Measurements from ENCODE around the gene MACF1. TPM values are rescaled to one million over a fixed set of nuclear protein-coding genes. Genes with fewer than 3 reads are reported as not detected.

The MACF1 gene
- total and polyA plus RNA-seq, 7 donors, result 38.9 to 162 (median 71.4) TPM

GRCh38 chr1:39420493-39420892, 216.0 kb downstream of the MACF1 start:
- H3K4me1 ChIP-seq, result peaks cover 39% of the 10 kb centered on the region
- H3K9me3 ChIP-seq, result no peaks in the 10 kb centered on the region
- H3K27me3 ChIP-seq (ENCODE audit: insufficient read depth in 3 of 3, low read length in 2 of 3), result no peaks in the 10 kb centered on the region
- TF ChIP-seq, protein P1, sequence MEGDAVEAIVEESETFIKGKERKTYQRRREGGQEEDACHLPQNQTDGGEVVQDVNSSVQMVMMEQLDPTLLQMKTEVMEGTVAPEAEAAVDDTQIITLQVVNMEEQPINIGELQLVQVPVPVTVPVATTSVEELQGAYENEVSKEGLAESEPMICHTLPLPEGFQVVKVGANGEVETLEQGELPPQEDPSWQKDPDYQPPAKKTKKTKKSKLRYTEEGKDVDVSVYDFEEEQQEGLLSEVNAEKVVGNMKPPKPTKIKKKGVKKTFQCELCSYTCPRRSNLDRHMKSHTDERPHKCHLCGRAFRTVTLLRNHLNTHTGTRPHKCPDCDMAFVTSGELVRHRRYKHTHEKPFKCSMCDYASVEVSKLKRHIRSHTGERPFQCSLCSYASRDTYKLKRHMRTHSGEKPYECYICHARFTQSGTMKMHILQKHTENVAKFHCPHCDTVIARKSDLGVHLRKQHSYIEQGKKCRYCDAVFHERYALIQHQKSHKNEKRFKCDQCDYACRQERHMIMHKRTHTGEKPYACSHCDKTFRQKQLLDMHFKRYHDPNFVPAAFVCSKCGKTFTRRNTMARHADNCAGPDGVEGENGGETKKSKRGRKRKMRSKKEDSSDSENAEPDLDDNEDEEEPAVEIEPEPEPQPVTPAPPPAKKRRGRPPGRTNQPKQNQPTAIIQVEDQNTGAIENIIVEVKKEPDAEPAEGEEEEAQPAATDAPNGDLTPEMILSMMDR (IDR thresholded peaks at IDR 0.05), result no peak
- ATAC-seq, result no peak
- H3K4me3 ChIP-seq, result no peak overlapping the region
- peaks cover 6 to 35% of the 10 kb centered on the region in 2 donors for H3K36me3 ChIP-seq (ENCODE audit: insufficient read depth in 1 of 2, low read depth in 1 of 2)
- DNase-seq, result no peak
- intact Hi-C loops (cut with DNase I), result no loop called here
- no peak overlapping the region for H3K27ac ChIP-seq

- 88 to 92% (median 88%) methylated on average over 4 of the region's 4 CpGs for WGBS, 3 donors
- Histone ChIP-seq H3K36me3 (ENCODE audit: insufficient read depth in 1 of 2, low read depth in 1 of 2) (peaks cover 6 to 38% of the 10 kb centered on the region in 2 donors), H3K27ac (no peak overlapping the region), H3K4me1 (peaks cover 50% of the 10 kb centered on the region), H3K9me3 (no peaks in the 10 kb centered on the region), H3K27me3 (ENCODE audit: insufficient read depth in 3 of 3, low read length in 2 of 3) (no peaks in the 10 kb centered on the region), H3K4me3 (no peak overlapping the region)
- intact Hi-C loops (cut with DNase I), result no loop called here
- TF ChIP-seq, protein P1 (IDR thresholded peaks at IDR 0.05), result no peak
- DNase-seq (no peak), ATAC-seq (no peak)
Measured at GRCh38 chr1:39422614-39423013, 218.1 kb downstream of the MACF1 start.

- ATAC-seq, result no peak
- no peaks in the 10 kb centered on the region for H3K27me3 ChIP-seq (ENCODE audit: insufficient read depth in 3 of 3, low read length in 2 of 3)
- DNase-seq, result no peak
- WGBS, 3 donors, result 59 to 72% (median 61%) methylated on average over 3 of the region's 3 CpGs
- peaks cover 12 to 63% of the 10 kb centered on the region in 2 donors for H3K36me3 ChIP-seq (ENCODE audit: insufficient read depth in 1 of 2, low read depth in 1 of 2)
- intact Hi-C loops (cut with DNase I), result no loop called here
- H3K4me1 ChIP-seq, result peaks cover 45% of the 10 kb centered on the region
- TF ChIP-seq, protein P1 (IDR thresholded peaks at IDR 0.05), result no peak
- no peak overlapping the region for H3K4me3 ChIP-seq
- H3K27ac ChIP-seq, result peak overlapping the region; percentile 51
- H3K9me3 ChIP-seq, result no peaks in the 10 kb centered on the region
Measured at GRCh38 chr1:39425151-39425550, 220.7 kb downstream of the MACF1 start.

DNA sequence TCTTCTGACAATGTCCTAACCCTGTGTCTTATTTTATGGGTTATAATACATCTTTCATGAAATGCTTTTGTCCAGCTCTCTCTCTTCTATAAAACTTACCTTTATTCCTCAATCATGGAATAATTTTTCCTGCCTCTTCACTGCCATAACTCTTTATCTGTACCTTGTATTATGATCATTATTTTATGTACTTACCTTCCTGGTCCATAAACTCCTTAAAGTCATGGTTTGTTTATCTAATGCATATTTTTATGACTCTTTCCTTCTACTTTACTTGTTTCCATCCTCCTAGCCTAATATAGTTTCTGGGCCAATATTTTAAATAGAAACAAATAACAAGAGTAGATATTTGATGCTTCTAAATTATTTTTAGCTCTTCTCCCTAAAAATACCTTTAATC, 221.1 kb downstream of the MACF1 start:
- H3K9me3 ChIP-seq, result no peaks in the 10 kb centered on the region
- H3K27me3 ChIP-seq (ENCODE audit: insufficient read depth in 3 of 3, low read length in 2 of 3), result no peaks in the 10 kb centered on the region
- H3K4me3 ChIP-seq, result no peak overlapping the region
- ATAC-seq (no peak), DNase-seq (no peak)
- TF ChIP-seq, protein P1 (IDR thresholded peaks at IDR 0.05), result no peak
- peak overlapping the region; percentile 51 for H3K27ac ChIP-seq
- intact Hi-C loops (cut with DNase I), result no loop called here
- H3K36me3 ChIP-seq (ENCODE audit: insufficient read depth in 1 of 2, low read depth in 1 of 2), result peaks cover 12 to 67% of the 10 kb centered on the region in 2 donors
- H3K4me1 ChIP-seq, result peaks cover 48% of the 10 kb centered on the region

- Histone ChIP-seq H3K36me3 (ENCODE audit: insufficient read depth in 1 of 2, low read depth in 1 of 2) (peaks cover 12 to 75% of the 10 kb centered on the region in 2 donors), H3K4me1 (peaks cover 55% of the 10 kb centered on the region), H3K4me3 (no peak overlapping the region), H3K9me3 (no peaks in the 10 kb centered on the region), H3K27ac (peak overlapping the region; percentile 65), H3K27me3 (ENCODE audit: insufficient read depth in 3 of 3, low read length in 2 of 3) (no peaks in the 10 kb centered on the region)
- no peak for ATAC-seq
- intact Hi-C loops (cut with DNase I), result no loop called here
- WGBS, 3 donors, result 87 to 100% (median 91%) methylated on average over 1 of the region's 1 CpG
- DNase-seq, result no peak
- TF ChIP-seq, protein P1 (IDR thresholded peaks at IDR 0.05), result no peak
Measured at GRCh38 chr1:39426346-39426745, 221.9 kb downstream of the MACF1 start.
